HL-60/S4 treated with phorbol 12-myristate 13-acetate at 8.2 ng/mL for 4 days and 3 days (cell line): ENCODE data around the gene DRD1.
"Not testable (repeated sequence)": the region's sequence is repeated elsewhere in the genome, so short reads cannot be mapped to it uniquely, and the experiment has no call there.

ENCODE experiments used
- in situ Hi-C: fragments of 300-500 bp; cut with MboI; formaldehyde crosslinking; loops from 2 replicates; pipeline ENCODE4 v1.15.0; 2022; ENCODE audit warnings: low sequenced_read_pairs

Gene DRD1

DNA sequence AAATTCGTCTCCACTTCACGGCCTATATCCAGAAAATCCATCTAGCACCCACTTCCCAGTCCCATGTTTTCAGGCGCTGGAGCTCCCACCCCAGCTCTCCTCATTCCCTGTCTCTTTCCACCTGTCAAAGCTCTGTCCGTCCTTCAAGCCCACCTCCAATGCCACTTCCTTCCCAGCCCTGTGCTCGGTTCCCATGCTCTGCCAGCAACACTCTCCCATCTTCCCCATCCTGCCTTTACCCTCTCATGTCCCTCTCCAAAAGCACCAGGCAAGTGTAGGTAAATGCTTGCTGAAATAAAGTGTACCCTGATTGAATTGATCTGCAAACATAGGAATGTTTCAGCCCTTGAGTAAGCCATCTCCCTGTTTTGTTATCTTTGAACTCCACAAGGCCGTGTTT, 9.2 kb downstream of the DRD1 start:
- in situ Hi-C loops = no loop called here

DNA sequence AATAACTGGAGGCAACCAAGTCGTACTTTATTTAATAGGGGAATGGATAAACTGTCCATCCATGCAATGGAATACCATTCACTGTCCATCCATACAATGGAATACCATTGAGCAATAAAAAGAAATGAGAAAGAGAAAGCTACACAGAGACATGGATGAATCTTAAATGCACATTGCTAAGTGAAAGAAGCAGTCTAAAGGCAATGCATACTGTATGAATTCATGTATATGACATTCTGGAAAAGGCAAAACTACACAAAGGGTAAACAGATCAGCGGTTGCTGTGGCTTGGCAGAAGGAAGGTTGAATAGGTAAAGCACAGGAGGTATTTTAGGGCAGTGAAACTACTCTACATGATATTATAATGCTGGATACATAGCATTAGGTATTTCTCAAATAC, 16.2 kb downstream of the DRD1 start:
- in situ Hi-C loops = no loop called here

DNA sequence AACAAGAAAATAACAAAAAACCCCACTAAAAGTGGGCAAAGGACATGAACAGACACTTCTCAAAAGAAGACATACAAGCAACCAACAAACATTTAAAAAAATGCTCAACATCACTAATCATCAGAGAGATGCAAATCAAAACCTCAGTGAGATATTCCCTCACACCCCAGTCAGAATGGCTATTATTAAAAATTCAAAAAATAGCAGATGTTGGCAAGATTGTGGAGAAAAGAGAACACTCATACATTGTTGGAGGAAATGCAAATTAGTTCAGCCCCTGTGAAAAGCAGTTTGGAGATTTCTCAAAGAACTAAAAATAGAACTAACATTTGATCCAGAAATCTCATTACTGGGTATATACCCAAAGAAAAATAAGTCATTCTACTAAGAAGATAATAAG, 19.4 kb downstream of the DRD1 start:
- in situ Hi-C loops = not testable (repeated sequence)

DNA sequence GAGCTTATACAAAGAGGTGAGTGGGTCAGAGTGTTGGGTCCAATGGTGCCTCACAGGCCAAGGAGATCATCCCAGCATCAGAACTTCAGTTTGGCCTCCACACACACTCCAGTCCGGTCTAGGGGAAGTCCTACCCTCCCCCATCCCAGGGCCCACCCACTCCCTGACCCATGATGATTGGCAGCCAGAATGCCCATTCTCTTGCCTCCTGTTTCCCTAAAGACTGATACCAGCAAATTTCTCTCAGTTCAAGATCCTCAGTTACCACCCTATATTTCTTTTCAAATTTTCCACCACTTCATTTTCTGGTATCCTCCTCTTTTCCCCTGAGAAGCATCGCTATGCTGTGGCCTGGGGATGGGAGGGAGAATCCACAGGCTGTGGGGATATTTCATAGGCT, 21.9 kb downstream of the DRD1 start:
- in situ Hi-C loops = no loop called here

DNA sequence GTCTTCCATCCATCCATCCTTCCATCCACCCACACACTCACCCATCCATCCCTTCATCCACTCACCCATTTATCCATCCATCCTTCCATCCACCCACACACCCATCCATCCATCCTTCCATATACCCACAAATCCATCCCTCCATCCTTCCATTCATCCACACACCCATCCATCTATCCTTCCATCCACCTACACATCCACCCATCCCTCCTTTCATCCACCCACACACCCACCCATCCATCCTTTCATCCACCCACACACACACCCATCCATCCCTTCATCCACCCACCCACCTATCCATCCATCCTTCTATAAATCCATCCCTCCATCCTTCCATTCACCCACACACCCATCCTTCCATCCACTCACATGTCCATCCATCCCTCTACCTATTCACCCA, 23.6 kb downstream of the DRD1 start:
- in situ Hi-C loops = no loop called here

DNA sequence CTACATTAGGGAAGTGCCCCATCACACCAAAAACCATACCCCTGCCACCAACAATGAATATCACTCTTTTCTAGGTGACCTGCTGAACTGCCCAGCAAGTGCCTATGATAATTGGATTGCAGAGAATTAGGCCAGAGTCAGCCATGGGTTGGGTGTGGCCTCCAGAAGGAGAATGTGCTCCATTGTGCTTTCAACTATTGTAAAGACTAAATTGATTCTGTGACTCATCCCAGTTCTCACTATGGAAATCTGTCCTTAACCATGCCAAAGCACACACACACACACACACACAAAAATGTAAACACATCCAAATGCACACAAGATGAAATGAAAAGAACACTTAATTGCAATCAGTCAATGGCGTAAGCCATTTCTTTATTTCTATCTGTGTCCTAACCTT, 25.7 kb downstream of the DRD1 start:
- in situ Hi-C loops = no loop called here

DNA sequence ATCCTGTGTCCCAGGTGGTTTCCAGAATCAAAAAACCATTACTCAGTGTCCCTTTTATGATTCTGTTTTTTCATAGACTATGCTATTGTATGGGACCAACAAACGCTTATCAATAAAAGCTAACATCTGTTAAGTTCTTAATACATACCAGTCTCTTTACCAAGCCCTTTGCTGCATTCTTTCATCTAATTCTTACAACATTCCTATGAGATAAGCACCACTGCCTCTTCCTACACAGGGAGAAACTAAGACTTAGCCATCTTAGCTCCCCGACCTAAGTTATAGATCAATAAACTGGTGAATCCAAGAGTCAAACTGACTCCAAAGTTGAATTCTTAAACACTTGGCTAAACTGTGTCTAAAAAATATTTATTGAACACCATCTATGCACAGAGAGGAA, 26.6 kb downstream of the DRD1 start:
- in situ Hi-C loops = no loop called here

DNA sequence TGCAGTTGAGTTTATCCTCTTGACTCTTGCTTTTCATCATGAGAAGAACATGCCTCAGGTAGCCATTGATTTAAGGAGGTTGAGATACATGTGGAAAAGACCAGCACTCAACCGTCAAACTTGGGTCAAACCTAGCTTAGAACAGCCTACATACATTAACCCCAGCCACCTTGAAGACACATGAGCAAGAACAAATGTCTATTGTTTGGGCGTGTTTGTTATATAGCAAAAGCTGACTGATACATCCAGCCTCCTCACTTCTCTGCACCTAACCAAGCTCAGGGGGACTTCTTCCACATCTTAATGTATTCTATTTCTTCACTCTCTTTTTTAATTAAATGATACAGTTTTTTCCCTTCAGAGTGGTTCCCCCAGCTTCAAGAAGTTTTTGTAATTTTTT, 28.7 kb downstream of the DRD1 start:
- in situ Hi-C loops = no loop called here

DNA sequence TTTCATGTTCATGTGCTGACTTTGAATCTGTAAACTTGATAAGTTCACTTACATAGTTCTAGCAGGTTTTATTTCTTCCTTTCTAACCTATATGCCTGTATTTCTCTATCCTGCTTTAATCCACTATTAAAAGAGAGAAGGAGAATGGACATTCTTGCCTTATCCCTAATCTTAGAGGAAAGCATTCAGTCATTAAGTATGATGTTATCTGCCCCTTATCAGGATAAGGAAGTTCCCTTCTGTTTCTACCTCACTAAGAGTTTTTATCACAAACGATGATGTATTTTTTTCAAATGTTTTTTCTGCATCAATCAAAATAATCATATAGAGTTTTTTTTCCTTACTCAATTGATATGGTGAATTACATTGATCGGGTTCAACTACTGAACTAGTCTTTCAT, 33.1 kb downstream of the DRD1 start:
- in situ Hi-C loops = no loop called here

DNA sequence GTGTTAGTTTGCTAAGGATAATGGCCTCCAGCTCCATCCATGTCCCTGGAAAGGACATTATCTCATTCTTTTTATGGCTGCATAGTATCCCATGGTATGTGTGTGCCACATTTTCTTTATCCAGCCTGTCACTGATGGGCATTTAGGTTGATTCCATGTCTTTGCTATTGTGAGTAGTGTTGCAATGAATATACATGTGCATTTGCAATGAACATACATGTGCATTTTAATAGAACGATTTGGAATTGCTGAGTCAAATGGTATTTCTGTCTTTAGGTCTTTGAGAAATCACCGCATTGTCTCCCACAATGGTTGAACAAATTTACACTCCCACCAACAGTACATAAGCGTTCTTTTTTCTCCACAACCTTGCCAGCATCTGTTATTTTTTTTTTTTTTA, 37.7 kb downstream of the DRD1 start:
- in situ Hi-C loops = no loop called here

DNA sequence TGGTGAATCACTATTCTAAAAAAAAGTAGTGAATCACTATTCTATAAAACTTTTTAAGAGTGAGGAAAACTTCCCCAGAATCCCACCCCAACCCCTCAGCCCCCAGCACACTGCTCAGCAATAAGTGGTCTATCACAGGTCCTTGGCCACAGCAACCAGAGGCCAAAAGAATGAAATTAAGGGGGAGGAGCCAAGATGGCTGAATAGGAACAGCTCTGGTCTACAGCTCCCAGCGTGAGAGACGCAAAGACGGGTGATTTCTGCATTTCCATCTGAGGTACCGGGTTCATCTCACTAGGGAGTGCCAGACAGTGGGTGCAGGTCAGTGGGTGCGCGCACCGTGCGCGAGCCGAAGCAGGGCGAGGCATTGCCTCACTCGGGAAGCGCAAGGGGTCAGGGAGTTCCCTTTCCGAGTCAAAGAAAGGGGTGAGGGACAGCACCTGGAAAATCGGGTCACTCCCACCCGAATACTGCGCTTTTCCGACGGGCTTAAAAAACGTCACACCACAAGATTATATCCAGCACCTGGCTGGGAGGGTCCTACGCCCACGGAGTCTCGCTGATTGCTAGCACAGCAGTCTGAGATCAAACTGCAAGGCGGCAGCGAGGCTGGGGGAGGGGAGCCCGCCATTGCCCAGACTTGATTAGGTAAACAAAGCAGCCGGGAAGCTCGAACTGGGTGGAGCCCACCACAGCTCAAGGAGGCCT, 46.2 kb downstream of the DRD1 start:
- in situ Hi-C loops = not testable (repeated sequence)

DNA sequence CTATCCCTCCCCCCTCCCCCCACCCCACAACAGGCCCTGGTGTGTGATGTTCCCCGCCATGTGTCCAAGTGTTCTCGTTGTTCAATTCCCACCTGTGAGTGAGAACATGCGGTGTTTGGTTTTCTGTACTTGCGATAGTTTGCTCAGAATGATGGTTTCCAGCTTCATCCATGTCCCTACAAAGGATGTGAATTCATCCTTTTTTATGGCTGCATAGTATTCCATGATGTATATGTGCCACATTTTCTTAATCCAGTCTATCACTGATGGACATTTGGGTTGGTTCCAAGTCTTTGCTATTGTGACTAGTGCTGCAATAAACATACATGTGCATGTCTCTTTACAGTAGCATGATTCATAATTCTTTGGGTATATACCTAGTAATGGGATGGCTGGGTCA, 48.6 kb downstream of the DRD1 start:
- in situ Hi-C loops = not testable (repeated sequence)

DNA sequence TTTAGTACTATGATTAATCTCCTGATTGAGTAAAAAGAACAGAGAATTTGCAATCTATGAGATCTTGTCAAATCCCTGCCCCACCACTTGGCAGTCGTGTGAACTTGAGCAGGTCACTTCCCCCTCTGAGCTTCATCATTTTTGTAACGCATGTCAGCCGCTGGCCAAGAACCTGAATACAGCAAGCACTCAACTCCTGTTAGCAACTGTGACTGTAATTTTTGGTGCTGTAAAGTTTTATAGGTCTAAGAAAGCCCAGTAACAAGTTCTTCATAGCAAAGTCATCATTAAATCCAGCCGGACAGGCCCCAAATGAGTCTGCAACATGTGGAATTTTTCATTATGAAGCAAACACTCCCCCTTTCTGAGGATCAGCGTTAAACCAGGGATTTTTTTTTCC, 49.4 kb downstream of the DRD1 start:
- in situ Hi-C loops = no loop called here

DNA sequence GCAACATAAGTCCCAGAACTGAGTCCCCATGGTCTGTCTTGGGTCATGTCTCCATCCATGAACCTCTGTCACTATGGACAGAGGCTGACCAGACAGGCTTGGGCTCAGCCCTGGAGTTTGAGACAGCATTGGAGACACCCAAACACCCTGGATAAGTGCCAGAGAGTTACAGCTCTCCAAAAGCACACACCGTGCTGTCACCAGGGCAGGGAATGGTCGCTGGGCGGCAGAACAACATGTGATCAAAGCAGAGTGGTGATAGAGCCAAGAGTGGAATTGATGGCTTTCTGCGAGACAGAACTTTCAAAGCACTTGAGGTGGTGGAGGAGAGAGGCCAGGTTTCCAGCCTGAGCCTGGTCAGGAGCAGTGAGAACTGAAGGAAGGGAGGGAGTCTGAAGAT, 50.1 kb downstream of the DRD1 start:
- in situ Hi-C loops = no loop called here

DNA sequence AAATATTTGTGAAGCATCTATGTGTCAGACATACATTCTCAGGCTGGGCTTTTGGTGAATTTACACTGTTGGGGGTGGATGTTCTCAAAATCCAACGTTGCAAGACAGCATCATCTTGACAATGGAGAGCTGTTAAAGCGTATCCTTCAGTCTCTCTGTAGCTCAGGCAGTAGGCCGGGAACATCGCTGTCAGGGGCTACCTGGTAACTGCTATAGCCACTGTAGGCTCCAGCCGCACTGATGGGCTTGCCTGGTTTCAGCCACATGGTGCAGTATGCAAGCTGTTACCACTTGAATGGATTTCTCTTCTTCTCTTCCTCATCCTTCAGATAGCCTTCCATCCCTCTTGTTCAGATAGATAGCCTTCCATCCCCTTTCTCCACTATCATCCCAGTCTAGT, 51.7 kb downstream of the DRD1 start:
- in situ Hi-C loops = no loop called here

DNA sequence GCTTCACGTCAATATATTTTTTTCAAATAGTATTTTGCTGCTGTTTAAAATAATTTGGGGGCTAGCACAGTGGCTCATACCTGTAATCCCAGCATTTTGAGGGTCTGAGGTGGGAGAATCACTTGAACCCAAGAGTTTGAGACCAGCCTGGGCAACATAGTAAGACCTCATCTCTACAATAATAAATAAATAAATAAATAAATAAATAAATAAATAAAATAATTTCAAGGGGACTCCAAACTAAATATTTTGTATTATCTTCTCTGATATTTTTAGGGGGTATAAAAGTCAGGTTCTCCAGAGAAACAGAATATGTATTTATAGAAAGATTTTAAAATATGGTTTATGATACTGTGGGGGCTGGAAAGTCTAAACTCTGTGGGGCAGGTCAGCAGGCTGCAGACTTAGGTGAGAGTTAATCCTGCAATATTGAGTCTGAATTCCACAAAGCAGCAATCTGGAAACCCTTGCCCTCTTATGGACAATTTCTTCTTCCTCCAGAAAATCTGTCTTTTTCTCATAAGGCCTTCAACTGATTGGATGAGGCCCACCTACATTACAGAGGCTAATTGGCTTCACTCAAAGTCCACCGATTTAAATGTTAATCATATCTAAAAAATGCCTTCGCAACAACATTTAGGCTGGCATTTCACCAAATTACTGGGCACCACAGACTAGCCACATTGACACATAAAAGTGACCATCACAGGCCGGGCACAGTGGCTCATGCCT, 53.5 kb downstream of the DRD1 start:
- in situ Hi-C loops = no loop called here
